H1 (cell line): ENCODE results near the gene MIP. TPM values are rescaled to one million over a fixed set of nuclear protein-coding genes. Genes with fewer than 3 reads are reported as not detected.
A peak's percentile ranks its signal among the peaks of the same experiment; 100 is the strongest.

Source experiments
- CTCF ChIA-PET: fragments of 300-600 bp; sonication (Branson Sonifier 250); formaldehyde crosslinking; loops from one replicate; lab custom pipeline; 2021; ENCODE audit not compliant: partially characterized antibody; lab: Charles Lee
- POLR2A ChIA-PET: fragments of 300-600 bp; sonication (Branson Sonifier 250); formaldehyde crosslinking; loops from one replicate; lab custom pipeline; 2021; ENCODE audit warnings: inconsistent platforms; ENCODE audit not compliant: partially characterized antibody; lab: Charles Lee
- DNase-seq, 2 experiments: peaks; one replicate each; pipeline versions ENCODE4 v3.0.0 to v3.0.0-alpha.2; 2010 to 2022; ENCODE audit warnings: low spot score in 2 of 2, low read depth in 1 of 2, mixed read lengths in 1 of 2
- FAIRE-seq: peaks from 2 replicates; lab custom pipeline; 2011; peaks lifted over from hg19 to GRCh38; lab: Jason Lieb, UNC
- H2AFZ ChIP-seq: 2 replicates; pipeline ENCODE4 v1.8.1; 2012; ENCODE audit warnings: low read length, inconsistent platforms
- H2AK5ac ChIP-seq: 2 replicates; pipeline ENCODE4 v1.6.1; 2013; ENCODE audit warnings: low read depth, low read length
- H2BK120ac ChIP-seq: replicated peaks from 2 replicates; pipeline ENCODE3; 2013; ENCODE audit warnings: low read depth, low read length, inconsistent platforms
- H2BK12ac ChIP-seq: 2 replicates; pipeline ENCODE4 v1.6.1; 2013; ENCODE audit warnings: low read depth, low read length
- H2BK15ac ChIP-seq: 2 replicates; pipeline ENCODE4 v1.6.1; 2013; ENCODE audit warnings: low read length
- H2BK20ac ChIP-seq: 2 replicates; pipeline ENCODE4 v1.6.1; 2013; ENCODE audit warnings: low read length
- H2BK5ac ChIP-seq: 2 replicates; pipeline ENCODE4 v1.6.1; 2013; ENCODE audit warnings: low read depth, low read length
- H3K14ac ChIP-seq: 2 replicates; pipeline ENCODE4 v1.6.1; 2013; ENCODE audit warnings: inconsistent platforms; ENCODE audit not compliant: insufficient read length
- H3K18ac ChIP-seq: 2 replicates; pipeline ENCODE4 v1.6.1; 2013; ENCODE audit warnings: low read length; ENCODE audit errors: extremely low read depth
- H3K23ac ChIP-seq: 2 replicates; pipeline ENCODE4 v1.6.1; 2013; ENCODE audit warnings: inconsistent platforms; ENCODE audit not compliant: insufficient read length
- H3K23me2 ChIP-seq: 2 replicates; pipeline ENCODE4 v1.6.1; 2013; ENCODE audit warnings: low read depth, low read length
- H3K27ac ChIP-seq: 2 replicates; pipeline ENCODE4 v1.6.1; 2011; ENCODE audit warnings: low read depth, low read length, inconsistent platforms
- H3K27me3 ChIP-seq, 4 experiments: replicated peaks in 1 of 4; 1 replicate in 1 of 4; 2 replicates in 3 of 4; pipeline versions ENCODE4 v1.6.1 to v1.8.1; 2011 to 2013; ENCODE audit warnings: low read length in 3 of 4, mild to moderate bottlenecking in 3 of 4, inconsistent platforms in 2 of 4, mixed read lengths in 2 of 4, moderate library complexity in 1 of 4; ENCODE audit not compliant: control insufficient read depth in 3 of 4, insufficient read depth in 3 of 4; ENCODE audit errors: extremely low read depth in 1 of 4
- H3K36me3 ChIP-seq, 4 experiments: 2 replicates each; pipeline versions ENCODE4 v1.6.1 to v1.8.1; 2011 to 2013; ENCODE audit warnings: mild to moderate bottlenecking in 4 of 4, low read length in 3 of 4, moderate library complexity in 2 of 4, control low read depth in 1 of 4, inconsistent platforms in 1 of 4; ENCODE audit not compliant: insufficient read depth in 4 of 4, control insufficient read depth in 2 of 4
- H3K4ac ChIP-seq: replicated peaks from 2 replicates; pipeline ENCODE3; 2013; ENCODE audit warnings: low read length, low read depth, mixed read lengths, inconsistent platforms; ENCODE audit not compliant: insufficient read length
- H3K4me1 ChIP-seq, 4 experiments: replicated peaks in 1 of 4; 1 replicate in 1 of 4; 2 replicates in 3 of 4; pipeline versions ENCODE4 v1.6.1 to v1.8.1; 2011 to 2013; ENCODE audit warnings: low read length in 3 of 4, inconsistent platforms in 2 of 4, mixed read lengths in 1 of 4; ENCODE audit not compliant: insufficient read depth in 4 of 4, control insufficient read depth in 3 of 4
- H3K4me2 ChIP-seq, 2 experiments: 2 replicates each; pipeline versions ENCODE4 v1.6.1 to v1.8.1; 2011 to 2013; ENCODE audit warnings: low read depth in 2 of 2, low read length in 2 of 2, control low read depth in 1 of 2, inconsistent platforms in 1 of 2, mild to moderate bottlenecking in 1 of 2; ENCODE audit not compliant: insufficient read depth in 1 of 2
- H3K4me3 ChIP-seq, 4 experiments: fragments of 200-600, 300-600 bp in 1 of 4; sonication (generic), shearing (Covaris generic), sonication (Bioruptor Twin) in 1 of 4; 2 replicates each; pipeline versions ENCODE4 v1.5.1 to v1.8.1; 2011 to 2016; ENCODE audit warnings: low read length in 4 of 4, low read depth in 3 of 4, control low read depth in 2 of 4, inconsistent platforms in 2 of 4, mild to moderate bottlenecking in 2 of 4, mixed read lengths in 1 of 4, moderate library complexity in 1 of 4; ENCODE audit not compliant: insufficient read depth in 2 of 4; ENCODE audit errors: extremely low read depth in 1 of 4
- H3K56ac ChIP-seq: replicated peaks from 2 replicates; pipeline ENCODE3; 2013; ENCODE audit warnings: low read depth, mild to moderate bottlenecking, mixed read lengths, low read length, inconsistent platforms; ENCODE audit not compliant: insufficient read length
- H3K79me1 ChIP-seq: 2 replicates; pipeline ENCODE4 v1.6.1; 2013; ENCODE audit warnings: low read depth, low read length, control low read depth
- H3K79me2 ChIP-seq, 2 experiments: 2 replicates each; pipeline versions ENCODE4 v1.6.1 to v1.8.1; 2012 to 2013; ENCODE audit warnings: low read length in 2 of 2, mild to moderate bottlenecking in 2 of 2, inconsistent platforms in 1 of 2; ENCODE audit not compliant: insufficient read depth in 2 of 2, control insufficient read depth in 1 of 2
- H3K9ac ChIP-seq, 4 experiments: replicated peaks in 1 of 4; 1 replicate in 1 of 4; 2 replicates in 3 of 4; pipeline versions ENCODE4 v1.6.1 to v1.8.1; 2011 to 2013; ENCODE audit warnings: low read depth in 3 of 4, low read length in 3 of 4, control low read depth in 2 of 4, mild to moderate bottlenecking in 2 of 4, moderate library complexity in 2 of 4, inconsistent platforms in 1 of 4; ENCODE audit errors: extremely low read depth in 1 of 4
- H3K9me3 ChIP-seq, 2 experiments: 2 replicates each; pipeline versions ENCODE4 v1.6.1 to v1.8.1; 2012 to 2013; ENCODE audit warnings: mild to moderate bottlenecking in 2 of 2, moderate library complexity in 2 of 2, control low read depth in 1 of 2, inconsistent platforms in 1 of 2, low read depth in 1 of 2, low read length in 1 of 2, mixed read lengths in 1 of 2; ENCODE audit not compliant: insufficient read depth in 2 of 2
- H4K20me1 ChIP-seq, 2 experiments: replicated peaks in 1 of 2; 2 replicates each; pipeline versions ENCODE3 to v1.8.1; 2011 to 2013; ENCODE audit warnings: inconsistent platforms in 2 of 2, low read length in 2 of 2, mild to moderate bottlenecking in 1 of 2; ENCODE audit not compliant: insufficient read depth in 2 of 2, control insufficient read depth in 1 of 2
- H4K5ac ChIP-seq: 2 replicates; pipeline ENCODE4 v1.6.1; 2013; ENCODE audit warnings: low read length, low read depth, mixed read lengths, inconsistent platforms; ENCODE audit not compliant: insufficient read length
- H4K8ac ChIP-seq: 2 replicates; pipeline ENCODE4 v1.8.0; 2013; ENCODE audit warnings: mild to moderate bottlenecking, moderate library complexity, low read length, inconsistent platforms; ENCODE audit not compliant: insufficient read depth; ENCODE audit errors: extremely low read depth
- H4K91ac ChIP-seq: replicated peaks from 2 replicates; pipeline ENCODE3; 2013; ENCODE audit warnings: low read length, mixed read lengths, inconsistent platforms; ENCODE audit not compliant: insufficient read length
- ASH2L ChIP-seq: fragments of 200-600, 300-600 bp; sonication (generic); IDR thresholded peaks from one replicate; pipeline ENCODE4 v1.7.1; 2017; ENCODE audit warnings: low read length
- EGR1 ChIP-seq: IDR thresholded peaks from 2 replicates; pipeline ENCODE4 v1.6.1; 2011; ENCODE audit warnings: low read depth, low read length, borderline replicate concordance
- GTF2F1 ChIP-seq: IDR thresholded peaks from 2 replicates; pipeline ENCODE4 v1.6.1; 2012; ENCODE audit warnings: low read depth, low read length, improper control_type of control experiment, borderline replicate concordance
- JUND ChIP-seq: IDR thresholded peaks from 2 replicates; pipeline ENCODE4 v1.6.1; 2011; ENCODE audit warnings: mild to moderate bottlenecking, improper control_type of control experiment, low read length
- NRF1 ChIP-seq: IDR thresholded peaks from 2 replicates; pipeline ENCODE4 v1.6.1; 2011; ENCODE audit warnings: mild to moderate bottlenecking, low read depth, low read length, improper control_type of control experiment
- RXRA ChIP-seq: IDR thresholded peaks from 2 replicates; pipeline ENCODE4 v1.6.1; 2011; ENCODE audit warnings: low read depth, mild to moderate bottlenecking, low read length, moderate library complexity; ENCODE audit not compliant: insufficient read depth
- WGBS, 2 experiments: shearing (Covaris generic) in 1 of 2; methylation state at CpG; one replicate each; pipeline versions ENCODE4 v1.1.6 to v1.1.7; 2013 to 2015; ENCODE audit warnings: low lambda C conversion rate in 2 of 2, mixed read lengths in 2 of 2, inconsistent platforms in 1 of 2, low coverage in 1 of 2, missing lambda C conversion rate in 1 of 2; ENCODE audit not compliant: insufficient replicate concordance in 2 of 2, insufficient coverage in 1 of 2, insufficient read length in 1 of 2; ENCODE audit errors: extremely low coverage in 1 of 2, missing lambda C conversion rate in 1 of 2; 5-methylcytosine and 5-hydroxymethylcytosine counted together
- long read RNA-seq, 2 experiments: library from RNA in 1 of 2; library from capped mRNA in 1 of 2; stranded (forward); transcript quantifications; one replicate each; pipeline ENCODE4 v2.0.0, GENCODE V29; 2021; ENCODE audit warnings: inconsistent platforms in 1 of 2
- polyA minus RNA-seq, 3 experiments: library from RNA; depleted of rRNA, polyadenylated mRNA; stranded (reverse); fragments of >200 nt; gene quantifications; 1 replicate in 2 of 3; 2 replicates in 1 of 3; pipeline ENCODE4 v1.2.3, GENCODE V29; 2011
- polyA plus RNA-seq, 7 experiments: library from polyadenylated mRNA; depleted of rRNA in 3 of 7; stranded (reverse) in 5 of 7; unstranded in 2 of 7; fragments of >200 nt in 5 of 7; fragments of 200-250 nt in 2 of 7; gene quantifications; 1 replicate in 5 of 7; 2 replicates in 1 of 7; 4 replicates in 1 of 7; pipeline versions ENCODE4 v1.2.1 to v1.2.3, GENCODE V29; 2011 to 2013; ENCODE audit warnings: missing spikeins in 2 of 7, mixed read lengths in 2 of 7
- total RNA-seq: library from RNA; stranded (reverse); fragmentation: NEBNext Ultra II Directional; extraction: Animal tissue kit (Norgen Biotek cat#: 25700); gene quantifications from 2 replicates; pipeline ENCODE4 v1.2.1, GENCODE V29; 2021
- TF ChIP-seq, protein P1 (sequence below): IDR thresholded peaks from 2 replicates; pipeline ENCODE4 v1.6.1; 2012; ENCODE audit warnings: inconsistent platforms
- TF ChIP-seq, protein P2 (sequence below): IDR thresholded peaks from 2 replicates; pipeline ENCODE4 v1.6.1; 2012; ENCODE audit warnings: inconsistent platforms

Gene MIP
- 0.19 TPM in 1 of 2 replicates, not detected in the other for total RNA-seq
- 0.05 and 0.13 TPM in 2 replicates for polyA plus RNA-seq (2011; rRNA removed)
- not detected for polyA plus RNA-seq (2011; cell fraction: cytosol; rRNA removed)
- polyA plus RNA-seq (2011; cell fraction: nucleus; rRNA removed), result 0.13 TPM
- polyA plus RNA-seq (2012, experiment 1 of 2), result not detected in 4 replicates
- polyA plus RNA-seq (2012, experiment 2 of 2), result not detected
- polyA plus RNA-seq (2013, experiment 1 of 2), result not detected
- not detected for polyA plus RNA-seq (2013, experiment 2 of 2)
- polyA minus RNA-seq (2011; rRNA and poly(A)+ RNA removed), result 0.12 TPM in 1 of 2 replicates, not detected in the other
- polyA minus RNA-seq (2011; cell fraction: cytosol; rRNA and poly(A)+ RNA removed), result not detected
- 0.30 TPM for polyA minus RNA-seq (2011; cell fraction: nucleus; rRNA and poly(A)+ RNA removed)
- long read RNA-seq, experiment 1, result 0 reads
- long read RNA-seq, experiment 2, result 0 reads

- H3K56ac ChIP-seq, result no peak within 1 kb of the TSS
- CTCF ChIA-PET, result interaction anchor here (12.4 kb wide), 1 partner anchor 6 kb away, joined by 124 read pairs; no protein-coding TSS in a partner anchor
- no peak within 1 kb of the TSS for H2BK5ac ChIP-seq
- H3K23ac ChIP-seq, result no peak within 1 kb of the TSS
- H3K9ac ChIP-seq, result no peak within 1 kb of the TSS
- H3K4ac ChIP-seq, result no peak within 1 kb of the TSS
- H4K8ac ChIP-seq, result peak within 1 kb of the TSS; percentile 26; the same call in 1 of the 2 replicates
- H2AFZ ChIP-seq, result 0 out of 2 replicates have a peak within 1 kb of the TSS, but pooled peaks have one; percentile 36
- no peaks in the 10 kb centered on the region for H3K23me2 ChIP-seq
- H2AK5ac ChIP-seq, result no peak within 1 kb of the TSS
- no peaks in the 10 kb centered on the region for H4K20me1 ChIP-seq
- no peak within 1 kb of the TSS; the same call in 1 of the 2 replicates for H2BK15ac ChIP-seq
- no peak within 1 kb of the TSS for H3K27ac ChIP-seq
- no peak within 1 kb of the TSS for H3K4me3 ChIP-seq
- no peak within 1 kb of the TSS for H2BK120ac ChIP-seq
- H3K79me1 ChIP-seq, result no peaks in the 10 kb centered on the region
- DNase-seq, result no peak
- TF ChIP-seq, protein P1, sequence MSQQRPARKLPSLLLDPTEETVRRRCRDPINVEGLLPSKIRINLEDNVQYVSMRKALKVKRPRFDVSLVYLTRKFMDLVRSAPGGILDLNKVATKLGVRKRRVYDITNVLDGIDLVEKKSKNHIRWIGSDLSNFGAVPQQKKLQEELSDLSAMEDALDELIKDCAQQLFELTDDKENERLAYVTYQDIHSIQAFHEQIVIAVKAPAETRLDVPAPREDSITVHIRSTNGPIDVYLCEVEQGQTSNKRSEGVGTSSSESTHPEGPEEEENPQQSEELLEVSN, result peak; percentile 84
- TF ChIP-seq GTF2F1, result no peak
- TF ChIP-seq, protein P2, sequence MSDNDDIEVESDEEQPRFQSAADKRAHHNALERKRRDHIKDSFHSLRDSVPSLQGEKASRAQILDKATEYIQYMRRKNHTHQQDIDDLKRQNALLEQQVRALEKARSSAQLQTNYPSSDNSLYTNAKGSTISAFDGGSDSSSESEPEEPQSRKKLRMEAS, result no peak
- no peak for TF ChIP-seq EGR1
- TF ChIP-seq JUND, result no peak
- no peak for TF ChIP-seq RXRA
- no peak for TF ChIP-seq NRF1
- no peak for TF ChIP-seq ASH2L
- TF ChIP-seq, all 59 proteins: peak for 1
- H4K91ac ChIP-seq, result peak within 1 kb of the TSS; percentile 10
- POLR2A ChIA-PET, result interaction anchor here (1.0 to 7.3 kb wide), 4 partner anchors 7 to 15 kb away, joined by 3 to 74 read pairs (median 4); no protein-coding TSS in a partner anchor
- H2BK12ac ChIP-seq, result peak within 1 kb of the TSS; percentile 43; the same call in 1 of the 2 replicates
- no peak within 1 kb of the TSS for H4K5ac ChIP-seq
- no peaks in the 10 kb centered on the region for H3K79me2 ChIP-seq
- WGBS, 2 experiments, result 76% methylated on average over 5 of the region's 5 CpGs; no CpG with 5 or more reads in 1 of the 2 experiments
- no peaks in the 10 kb centered on the region for H3K9me3 ChIP-seq
- H3K36me3 ChIP-seq, result no peaks in the 10 kb centered on the region
- H3K18ac ChIP-seq, result no peak within 1 kb of the TSS; the same call in 1 of the 2 replicates
- no peak within 1 kb of the TSS for H3K14ac ChIP-seq
- peak within 1 kb of the TSS; percentile 66; the same call in 1 of the 2 replicates for H2BK20ac ChIP-seq
- H3K4me1 ChIP-seq, result peaks cover 3 to 6% (median 5%) of the 10 kb centered on the region in 4 experiments; a peak in 5 of 7 replicates
- no peaks in the 10 kb centered on the region for H3K27me3 ChIP-seq
- no peak within 1 kb of the TSS for H3K4me2 ChIP-seq
- FAIRE-seq, result no peak
These were observed at the start of gene MIP for GRCh38 chr12:56454557-56454956. MIP (minus strand) TSS chr12:56454657; CDS start chr12:56454613, 44 bp downstream.
